HepG2 (cell line): ENCODE measurements around the gene PPP6R2. TPM values are rescaled to one million over a fixed set of nuclear protein-coding genes. Genes with fewer than 3 reads are reported as not detected.

Source experiments
- ATAC-seq: fragments of 200-7000 bp; cut with Tn5 transposase; 3 replicates; pipeline ENCODE4 v1.9.1; 2020; ENCODE audit warnings: mild to moderate bottlenecking, moderate library complexity
- BruUV-seq: library from RNA; stranded (reverse); fragments of 400-500 nt; replicated peaks from 2 replicates; lab custom pipeline; 2021; lab: Mats Ljungman, UMichigan
- CTCF ChIA-PET: fragments of 300-600 bp; formaldehyde crosslinking; extraction: SDS; loops from one replicate; lab custom pipeline; 2021; ENCODE audit warnings: low total read pairs, inconsistent platforms, low intra/inter-chr PET ratio; lab: Yijun Ruan, JAX
- POLR2A ChIA-PET: fragments of 350-600 bp; sonication (Branson Sonifier 250); formaldehyde crosslinking; loops from one replicate; lab custom pipeline; 2020; ENCODE audit warnings: antibody characterized with exemption, inconsistent platforms; lab: Yijun Ruan, JAX
- DNase-seq: peaks from one replicate; pipeline ENCODE4 v3.0.0-alpha.2; 2015; ENCODE audit warnings: low spot score
- FAIRE-seq: peaks from 3 replicates; lab custom pipeline; 2011; peaks lifted over from hg19 to GRCh38; lab: Jason Lieb, UNC
- H2AFZ ChIP-seq: one replicate; pipeline ENCODE4 v1.6.1; 2011; ENCODE audit warnings: low read length, inconsistent platforms
- H3K27ac ChIP-seq: fragments of 300-600 bp; 3 replicates; pipeline ENCODE4 v1.8.0; 2011; ENCODE audit warnings: mixed run types, mild to moderate bottlenecking, mixed read lengths, low read length, inconsistent platforms; ENCODE audit not compliant: insufficient read depth; ENCODE audit errors: extremely low read length
- H3K27me3 ChIP-seq, 2 experiments: fragments of 200-600 bp in 1 of 2; 2 replicates in 1 of 2; 3 replicates in 1 of 2; pipeline versions ENCODE4 v1.6.0 to v1.8.0; 2011; ENCODE audit warnings: low read length in 2 of 2, mild to moderate bottlenecking in 2 of 2, moderate library complexity in 2 of 2, inconsistent platforms in 1 of 2; ENCODE audit not compliant: insufficient read depth in 2 of 2, control insufficient read depth in 1 of 2
- H3K36me3 ChIP-seq, 2 experiments: fragments of 200-600 bp in 1 of 2; replicated peaks in 1 of 2; 2 replicates in 1 of 2; 3 replicates in 1 of 2; pipeline versions ENCODE4 v1.5.1 to v1.8.0; 2011; ENCODE audit warnings: low read length in 2 of 2, inconsistent platforms in 1 of 2; ENCODE audit not compliant: insufficient read depth in 2 of 2, control insufficient read depth in 1 of 2
- H3K4me1 ChIP-seq: 2 replicates; pipeline ENCODE4 v1.5.1; 2012; ENCODE audit warnings: low read length, inconsistent platforms; ENCODE audit not compliant: insufficient read depth
- H3K4me2 ChIP-seq: 2 replicates; pipeline ENCODE4 v1.6.0; 2011; ENCODE audit warnings: low read depth, low read length, inconsistent platforms
- H3K4me3 ChIP-seq, 3 experiments: fragments of 200-600 bp in 1 of 3; sonication (generic), shearing (Covaris generic) in 1 of 3; replicated peaks in 1 of 3; 2 replicates each; pipeline ENCODE4 v1.5.1; 2011 to 2016; ENCODE audit warnings: low read length in 3 of 3, inconsistent platforms in 2 of 3, low read depth in 2 of 3, mild to moderate bottlenecking in 2 of 3, control low read depth in 1 of 3, mixed read lengths in 1 of 3; ENCODE audit not compliant: insufficient read depth in 1 of 3
- H3K79me2 ChIP-seq: one replicate; pipeline ENCODE4 v1.6.1; 2011; ENCODE audit warnings: low read length, inconsistent platforms; ENCODE audit not compliant: insufficient read depth
- H3K9ac ChIP-seq: 2 replicates; pipeline ENCODE4 v1.6.0; 2011; ENCODE audit warnings: mild to moderate bottlenecking, low read depth, low read length, inconsistent platforms; ENCODE audit not compliant: insufficient read depth
- H3K9me3 ChIP-seq: 2 replicates; pipeline ENCODE4 v1.5.1; 2012; ENCODE audit warnings: mild to moderate bottlenecking, low read length
- H4K20me1 ChIP-seq: 2 replicates; pipeline ENCODE4 v1.6.0; 2011; ENCODE audit warnings: inconsistent platforms, mild to moderate bottlenecking, low read length, moderate library complexity; ENCODE audit not compliant: insufficient read depth
- ETV6 ChIP-seq: sonication (generic); formaldehyde crosslinking; conservative IDR thresholded peaks from 2 replicates; pipeline ENCODE4 v1.4.0; 2020; ENCODE audit warnings: missing genetic modification reagents
- FOXM1 ChIP-seq: sonication (generic); formaldehyde crosslinking; IDR thresholded peaks from 2 replicates; pipeline ENCODE4 v1.5.0; 2020; ENCODE audit warnings: missing genetic modification reagents
- HDAC2 ChIP-seq: sonication (generic); formaldehyde crosslinking; IDR thresholded peaks from 2 replicates; pipeline ENCODE4 v1.4.0; 2020; ENCODE audit warnings: missing genetic modification reagents
- HNRNPL ChIP-seq: fragments of 200-400 bp; formaldehyde crosslinking; IDR thresholded peaks from 2 replicates; pipeline ENCODE4 v1.6.1; 2017; ENCODE audit warnings: mild to moderate bottlenecking, low read depth, low read length
- JUND ChIP-seq: sonication (generic); formaldehyde crosslinking; IDR thresholded peaks from 2 replicates; pipeline ENCODE4 v1.8.0; 2022; ENCODE audit warnings: mild to moderate bottlenecking, missing genetic modification reagents
- POLR2A ChIP-seq, 2 experiments: IDR thresholded peaks; 2 replicates each; pipeline ENCODE4 v1.6.1; 2011; ENCODE audit warnings: low read depth in 2 of 2, low read length in 2 of 2, mild to moderate bottlenecking in 1 of 2, moderate library complexity in 1 of 2; ENCODE audit not compliant: insufficient read depth in 1 of 2
- RBM22 ChIP-seq: fragments of 200-400 bp; formaldehyde crosslinking; optimal IDR thresholded peaks from 2 replicates; pipeline ENCODE3; 2017; ENCODE audit warnings: mild to moderate bottlenecking, low read length, moderate library complexity
- RFXANK ChIP-seq: IDR thresholded peaks from 2 replicates; pipeline ENCODE4 v1.6.1; 2016
- SP5 ChIP-seq: IDR thresholded peaks from 2 replicates; pipeline ENCODE4 v1.6.1; 2016; ENCODE audit warnings: low read depth, borderline replicate concordance
- ZFAT ChIP-seq: sonication (generic); formaldehyde crosslinking; conservative IDR thresholded peaks from 2 replicates; pipeline ENCODE4 v1.8.1; 2023; ENCODE audit warnings: missing genetic modification reagents, inconsistent platforms
- ZNF230 ChIP-seq: sonication (generic); formaldehyde crosslinking; IDR thresholded peaks from 2 replicates; pipeline ENCODE4 v1.4.0; 2020; ENCODE audit warnings: mild to moderate bottlenecking, missing genetic modification reagents
- ZNF615 ChIP-seq: sonication (generic); formaldehyde crosslinking; IDR thresholded peaks from 2 replicates; pipeline ENCODE4 v1.5.0; 2020; ENCODE audit warnings: mild to moderate bottlenecking, missing genetic modification reagents, borderline replicate concordance
- ZNF772 ChIP-seq: sonication (generic); formaldehyde crosslinking; IDR thresholded peaks from 2 replicates; pipeline ENCODE4 v1.5.0; 2020; ENCODE audit warnings: mild to moderate bottlenecking, missing genetic modification reagents
- WGBS: methylation state at CpG from one replicate; pipeline ENCODE4 v1.1.6; 2017; ENCODE audit warnings: low lambda C conversion rate; 5-methylcytosine and 5-hydroxymethylcytosine counted together
- in situ Hi-C: cut with HindIII; loops from 2 replicates; pipeline ENCODE4 v1.10.0; 2017; ENCODE audit warnings: low pct_unique_long_range_greater_than_20kb; ENCODE audit not compliant: extremely low pct_ligation_motif_present
- intact Hi-C: fragments of 100-400 bp; cut with micrococcal nuclease; formaldehyde crosslinking; loops from one replicate; pipeline ENCODE4 v1.10.0; 2022; ENCODE audit not compliant: unreplicated experiment
- polyA plus RNA-seq, 8 experiments: library from polyadenylated mRNA; depleted of rRNA in 3 of 8; stranded (reverse) in 7 of 8; unstranded in 1 of 8; fragments of >200 nt; fragmentation: Illumina TruSeq in 4 of 8; extraction: Trizol in 4 of 8; gene quantifications; 2 replicates each; pipeline versions ENCODE4 v1.2.1 to v1.2.3, GENCODE V29; 2011 to 2016; ENCODE audit warnings: low read depth in 4 of 8, missing spikeins in 1 of 8, mixed read lengths in 1 of 8; ENCODE audit not compliant: insufficient read depth in 1 of 8
- total RNA-seq, 5 experiments: library from RNA; depleted of rRNA; stranded (reverse); fragments of >200 nt; fragmentation: Illumina TruSeq; extraction: Trizol; gene quantifications; 2 replicates each; pipeline ENCODE4 v1.2.3, GENCODE V29; 2016; ENCODE audit warnings: low read depth in 1 of 5
- TF ChIP-seq, protein P1 (sequence below): sonication (generic); formaldehyde crosslinking; IDR thresholded peaks from 2 replicates; pipeline ENCODE4 v1.4.0; 2020; ENCODE audit warnings: missing genetic modification reagents, borderline replicate concordance
- TF ChIP-seq, protein P2 (sequence below): sonication (generic); formaldehyde crosslinking; IDR thresholded peaks from 2 replicates; pipeline ENCODE4 v1.9.0; 2021; ENCODE audit warnings: missing genetic modification reagents, mild to moderate bottlenecking, borderline replicate concordance

The PPP6R2 gene
- total and polyA plus RNA-seq, 2 of the 13 experiments (the other 11 are each of a cell fraction or from before 2014, with no cell fraction given) = 55.0 to 102 TPM

DNA sequence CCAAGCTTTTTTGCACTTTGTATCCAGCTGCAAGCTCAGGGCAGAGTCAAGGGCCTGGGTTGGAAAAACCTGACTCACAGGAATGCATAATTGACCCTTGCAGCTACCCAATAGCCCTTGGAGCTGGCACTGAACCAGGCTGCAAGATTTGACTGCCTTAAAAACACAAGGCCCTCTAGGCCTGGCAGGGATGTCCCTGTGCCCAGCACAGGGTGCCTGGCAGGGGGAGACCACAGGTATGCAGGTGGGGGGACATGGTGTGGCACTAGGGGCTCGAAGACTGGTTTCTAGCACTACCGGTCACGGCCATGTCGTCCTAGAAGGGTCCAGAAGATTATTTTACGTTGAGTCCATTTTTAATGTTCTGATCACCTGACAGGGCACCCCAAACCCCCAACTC is 101.5 kb downstream of the PPP6R2 start:
- ATAC-seq = no peak
- no peaks in the 10 kb centered on the region for H3K27me3 ChIP-seq
- H3K27ac ChIP-seq = peak overlapping the region; percentile 30
- H4K20me1 ChIP-seq = peaks cover 4% of the 10 kb centered on the region; the same call in 1 of the 2 replicates
- POLR2A ChIA-PET = interaction anchor here (1.2 to 1.4 kb wide), 2 partner anchors 31 to 80 kb away, joined by 4 to 6 read pairs; partner anchors contain the start of gene SCO2
- no peaks in the 10 kb centered on the region; the same call in 1 of the 2 replicates for H3K4me1 ChIP-seq
- BruUV-seq = TSS peak; percentile 47
- no peak overlapping the region for H3K4me3 ChIP-seq
- H3K9me3 ChIP-seq = no peaks in the 10 kb centered on the region
- no peak overlapping the region for H3K9ac ChIP-seq
- no peak for FAIRE-seq
- intact Hi-C loops = no loop called here
- CTCF ChIA-PET = no interaction called here
- H2AFZ ChIP-seq = no peak overlapping the region
- WGBS = 88% methylated on average over 5 of the region's 5 CpGs
- no peak for DNase-seq
- H3K4me2 ChIP-seq = no peak overlapping the region
- in situ Hi-C loops = no loop called here
- no peaks in the 10 kb centered on the region for H3K79me2 ChIP-seq
- no peak for TF ChIP-seq ETV6
- no peak for TF ChIP-seq RFXANK (CRISPR knock-in tag)
- TF ChIP-seq ZNF772 = no peak
- TF ChIP-seq ZNF615 = no peak
- no peak for TF ChIP-seq POLR2A (IDR thresholded peaks at IDR 0.05; ENCODE audit: insufficient read depth in 1 of 2, low read depth in 2 of 2, low read length in 2 of 2)
- TF ChIP-seq HNRNPL = 0 out of 2 replicates have a peak, but pooled peaks have one; percentile 17
- no peak for TF ChIP-seq JUND (CRISPR knock-in tag)
- TF ChIP-seq, protein P1, sequence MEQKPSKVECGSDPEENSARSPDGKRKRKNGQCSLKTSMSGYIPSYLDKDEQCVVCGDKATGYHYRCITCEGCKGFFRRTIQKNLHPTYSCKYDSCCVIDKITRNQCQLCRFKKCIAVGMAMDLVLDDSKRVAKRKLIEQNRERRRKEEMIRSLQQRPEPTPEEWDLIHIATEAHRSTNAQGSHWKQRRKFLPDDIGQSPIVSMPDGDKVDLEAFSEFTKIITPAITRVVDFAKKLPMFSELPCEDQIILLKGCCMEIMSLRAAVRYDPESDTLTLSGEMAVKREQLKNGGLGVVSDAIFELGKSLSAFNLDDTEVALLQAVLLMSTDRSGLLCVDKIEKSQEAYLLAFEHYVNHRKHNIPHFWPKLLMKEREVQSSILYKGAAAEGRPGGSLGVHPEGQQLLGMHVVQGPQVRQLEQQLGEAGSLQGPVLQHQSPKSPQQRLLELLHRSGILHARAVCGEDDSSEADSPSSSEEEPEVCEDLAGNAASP (CRISPR knock-in tag) = no peak
- no peak for TF ChIP-seq ZFAT (CRISPR knock-in tag)
- no peak for TF ChIP-seq SP5 (CRISPR knock-in tag)
- TF ChIP-seq HDAC2 (CRISPR knock-in tag) = no peak
- no peak for TF ChIP-seq FOXM1
- peak; percentile 87 for TF ChIP-seq RBM22
- TF ChIP-seq, protein P2, sequence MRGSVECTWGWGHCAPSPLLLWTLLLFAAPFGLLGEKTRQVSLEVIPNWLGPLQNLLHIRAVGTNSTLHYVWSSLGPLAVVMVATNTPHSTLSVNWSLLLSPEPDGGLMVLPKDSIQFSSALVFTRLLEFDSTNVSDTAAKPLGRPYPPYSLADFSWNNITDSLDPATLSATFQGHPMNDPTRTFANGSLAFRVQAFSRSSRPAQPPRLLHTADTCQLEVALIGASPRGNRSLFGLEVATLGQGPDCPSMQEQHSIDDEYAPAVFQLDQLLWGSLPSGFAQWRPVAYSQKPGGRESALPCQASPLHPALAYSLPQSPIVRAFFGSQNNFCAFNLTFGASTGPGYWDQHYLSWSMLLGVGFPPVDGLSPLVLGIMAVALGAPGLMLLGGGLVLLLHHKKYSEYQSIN (CRISPR knock-in tag) = no peak
- TF ChIP-seq ZNF230 (CRISPR knock-in tag) = no peak
- peaks cover 34 to 44% of the 10 kb centered on the region in 2 experiments; a peak in 4 of 5 replicates for H3K36me3 ChIP-seq
